Measurements from ENCODE around the gene SYNJ1. TPM values are rescaled to one million over a fixed set of nuclear protein-coding genes. Genes with fewer than 3 reads are reported as not detected.

Gene SYNJ1
- total and polyA plus RNA-seq, 2 of the 13 experiments (the other 11 are each of a cell fraction or from before 2014, with no cell fraction given), result 2.0 to 2.7 TPM

GRCh38 chr21:32592929-32593502 lies 134.8 kb downstream of the SYNJ1 start (continued):
- 0 out of 2 replicates have a peak, but pooled peaks have one; percentile 73 for TF ChIP-seq ZNF318 (CRISPR knock-in tag; IDR thresholded peaks at IDR 0.05)
- TF ChIP-seq THAP11 (CRISPR knock-in tag; IDR thresholded peaks at IDR 0.05), result peak; percentile 78
- no peak for TF ChIP-seq CBX2 (IDR thresholded peaks at IDR 0.05; ENCODE audit: low read depth, low read length)
- no peak for TF ChIP-seq CBX2 (CRISPR knock-in tag; IDR thresholded peaks at IDR 0.05; ENCODE audit: low read depth)
- TF ChIP-seq ZFAT (CRISPR knock-in tag; conservative IDR thresholded peaks at IDR 0.05), result no peak
- TF ChIP-seq ZC3H13 (CRISPR knock-in tag; IDR thresholded peaks at IDR 0.05), result no peak
- TF ChIP-seq ZNF704 (CRISPR knock-in tag; IDR thresholded peaks at IDR 0.05; ENCODE audit: borderline replicate concordance), result 0 out of 2 replicates have a peak, but pooled peaks have one; percentile 25
- no peak for TF ChIP-seq NR0B2 (CRISPR knock-in tag; IDR thresholded peaks at IDR 0.05)
- peak; percentile 97 for TF ChIP-seq FOXP4 (CRISPR knock-in tag; IDR thresholded peaks at IDR 0.05)
- no peak for TF ChIP-seq CAMTA2 (CRISPR knock-in tag; IDR thresholded peaks at IDR 0.05; ENCODE audit: borderline replicate concordance)
- TF ChIP-seq NR2F6 (IDR thresholded peaks at IDR 0.05), result peak; percentile 98
- peak; percentile 99 for TF ChIP-seq NR2F6 (CRISPR knock-in tag; IDR thresholded peaks at IDR 0.05)
- TF ChIP-seq ZSCAN20 (CRISPR knock-in tag; IDR thresholded peaks at IDR 0.05; ENCODE audit: borderline replicate concordance), result peak; percentile 26; the same call in 1 of the 2 replicates
- TF ChIP-seq TSC22D2 (CRISPR knock-in tag; IDR thresholded peaks at IDR 0.05; ENCODE audit: borderline replicate concordance), result no peak
- TF ChIP-seq RELA (CRISPR knock-in tag; IDR thresholded peaks at IDR 0.05), result no peak
- no peak for TF ChIP-seq CERS6 (CRISPR knock-in tag; IDR thresholded peaks at IDR 0.05)
- no peak for TF ChIP-seq RARG (CRISPR knock-in tag; IDR thresholded peaks at IDR 0.05; ENCODE audit: low read depth)
- peak; percentile 94 for TF ChIP-seq HOXA3 (CRISPR knock-in tag; IDR thresholded peaks at IDR 0.05)
